ENCODE data around the gene ARHGAP10. TPM values are rescaled to one million over a fixed set of nuclear protein-coding genes. Genes with fewer than 3 reads are reported as not detected.
A peak's percentile ranks its signal among the peaks of the same experiment; 100 is the strongest.

The ARHGAP10 gene
- total RNA-seq, 1 donor: 4.8 TPM

GRCh38 chr4:147846318-147847155 is 114.6 kb downstream of the ARHGAP10 start:
- DNase-seq (ENCODE audit: low read depth in 2 of 3, low spot score in 2 of 3): no peak

DNA sequence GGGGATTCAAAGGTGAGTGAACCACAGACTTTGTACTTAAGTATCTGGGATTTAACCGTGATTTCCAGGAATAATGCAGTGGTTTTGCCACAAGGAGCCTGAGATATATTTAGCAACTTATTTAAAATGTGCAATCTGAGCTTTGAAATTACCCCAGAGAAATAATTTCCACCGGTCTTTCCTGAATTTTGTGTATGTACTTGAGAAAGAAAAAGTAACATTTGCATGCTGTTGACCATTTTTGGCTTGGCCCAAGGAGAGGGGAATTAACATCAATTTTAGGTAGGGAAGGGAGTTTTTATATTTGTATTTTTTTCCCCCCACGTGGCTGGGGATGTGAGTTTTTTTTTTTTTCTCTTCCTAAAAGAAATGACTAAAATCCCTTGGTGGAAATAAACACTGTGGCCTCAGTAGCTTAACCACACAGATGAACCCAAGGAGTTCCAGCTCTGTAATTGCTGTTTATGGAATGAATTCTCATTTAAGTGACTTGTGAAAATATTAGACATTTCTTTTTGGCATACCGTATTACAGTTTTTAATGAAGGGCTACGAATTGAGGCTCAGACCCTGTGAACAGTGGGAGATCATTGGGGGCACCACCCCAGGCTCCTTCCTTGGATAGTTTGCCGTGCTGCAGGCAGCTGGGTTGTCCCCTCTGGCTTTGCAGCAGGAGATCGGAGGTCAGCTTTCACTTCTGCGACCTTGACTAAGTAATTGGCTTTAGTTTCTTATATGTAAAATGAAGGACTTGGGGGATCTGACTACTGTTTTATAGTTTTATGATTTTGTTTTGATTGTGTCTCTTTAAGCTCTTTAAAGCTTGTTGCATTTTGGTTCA is 116.1 kb downstream of the ARHGAP10 start:
- DNase-seq (ENCODE audit: low read depth in 2 of 3, low spot score in 2 of 3): no peak

DNA sequence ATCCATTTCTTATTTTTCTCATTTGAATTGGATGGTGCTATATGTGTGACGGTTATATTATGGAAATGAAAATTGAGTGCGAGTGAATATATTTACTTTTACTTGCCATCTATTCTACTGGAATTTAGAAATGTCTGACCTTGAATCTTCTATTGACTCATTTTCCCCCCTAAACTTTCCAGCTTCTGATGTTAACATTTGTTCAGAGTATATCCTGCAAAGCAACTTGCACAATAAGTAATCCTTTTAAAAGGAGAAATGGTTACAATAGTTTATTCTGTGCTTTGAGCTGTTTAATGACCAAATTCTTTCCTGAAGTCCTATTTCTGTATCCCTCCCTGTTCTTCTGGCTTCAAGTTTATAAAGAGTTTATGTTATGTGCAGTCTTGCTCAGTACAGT is 116.7 kb downstream of the ARHGAP10 start:
- DNase-seq (ENCODE audit: low read depth in 2 of 3, low spot score in 2 of 3): no peak

- no peak for DNase-seq (ENCODE audit: low read depth in 2 of 3, low spot score in 2 of 3)
Measured at GRCh38 chr4:147851135-147851534, 119.2 kb downstream of the ARHGAP10 start.

DNA sequence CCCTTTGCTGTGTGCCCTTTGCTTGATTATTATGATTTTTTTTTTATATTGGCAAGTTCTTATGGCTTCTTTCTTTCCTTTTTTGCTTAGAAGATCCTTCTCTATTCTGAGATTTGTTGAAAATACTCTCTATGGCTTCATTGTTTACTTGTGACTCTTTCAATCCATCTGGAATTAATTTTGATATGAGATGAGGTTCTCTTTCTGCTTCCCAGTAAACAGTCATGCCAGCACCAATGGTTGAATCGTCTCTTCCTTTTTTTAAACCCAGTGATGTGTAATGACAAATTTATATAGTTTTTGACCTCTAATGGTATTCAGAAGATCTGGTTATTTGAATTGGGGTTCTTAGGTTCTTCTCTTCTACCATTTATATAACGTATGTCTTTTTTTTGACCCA is 121.8 kb downstream of the ARHGAP10 start:
- no peak for DNase-seq (ENCODE audit: low read depth in 2 of 3, low spot score in 2 of 3)

DNA sequence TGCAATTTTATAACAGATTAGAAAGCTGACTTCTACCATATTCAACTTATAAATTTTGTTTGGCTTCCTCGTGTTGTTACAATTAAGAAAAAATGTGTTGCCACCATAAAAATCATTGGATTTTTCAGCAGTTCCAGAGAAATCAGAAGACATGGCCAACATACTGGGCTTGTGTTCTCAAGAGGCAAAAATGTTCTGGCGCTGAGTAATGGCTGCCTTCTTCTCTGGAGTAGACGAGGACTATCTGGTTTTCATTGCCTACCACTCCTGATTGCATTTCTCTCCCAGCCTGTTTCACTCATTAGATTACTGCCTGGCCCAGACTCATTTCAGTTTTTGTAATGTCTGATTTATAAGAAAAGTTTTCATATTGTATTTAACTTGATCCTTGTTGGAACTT is 122.3 kb downstream of the ARHGAP10 start:
- no peak for DNase-seq (ENCODE audit: low read depth in 2 of 3, low spot score in 2 of 3)

- no peak for DNase-seq (ENCODE audit: low read depth in 2 of 3, low spot score in 2 of 3)
Measured at GRCh38 chr4:147855571-147856009, 123.7 kb downstream of the ARHGAP10 start.

DNA sequence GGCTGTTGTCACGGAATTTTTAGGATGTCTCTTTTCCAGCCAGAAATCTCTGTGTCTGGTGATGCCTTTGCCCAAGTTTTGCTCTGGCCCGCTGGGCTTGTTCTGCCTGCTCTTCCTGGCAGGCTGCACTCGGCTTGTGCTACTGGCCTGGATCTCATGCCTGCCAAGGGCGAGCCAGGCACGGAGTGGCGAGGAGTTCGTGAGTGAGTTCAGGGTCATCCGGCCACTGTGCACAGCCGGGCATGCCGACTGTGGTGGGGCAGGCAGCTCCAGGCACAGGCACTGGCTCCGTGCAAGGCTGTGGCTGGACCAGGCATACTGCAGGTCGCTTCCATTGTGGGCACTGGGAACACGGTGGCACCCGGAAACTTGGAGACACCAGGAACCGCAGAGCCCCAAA is 129.1 kb downstream of the ARHGAP10 start:
- no peak for DNase-seq (ENCODE audit: low read depth in 2 of 3, low spot score in 2 of 3)

DNA sequence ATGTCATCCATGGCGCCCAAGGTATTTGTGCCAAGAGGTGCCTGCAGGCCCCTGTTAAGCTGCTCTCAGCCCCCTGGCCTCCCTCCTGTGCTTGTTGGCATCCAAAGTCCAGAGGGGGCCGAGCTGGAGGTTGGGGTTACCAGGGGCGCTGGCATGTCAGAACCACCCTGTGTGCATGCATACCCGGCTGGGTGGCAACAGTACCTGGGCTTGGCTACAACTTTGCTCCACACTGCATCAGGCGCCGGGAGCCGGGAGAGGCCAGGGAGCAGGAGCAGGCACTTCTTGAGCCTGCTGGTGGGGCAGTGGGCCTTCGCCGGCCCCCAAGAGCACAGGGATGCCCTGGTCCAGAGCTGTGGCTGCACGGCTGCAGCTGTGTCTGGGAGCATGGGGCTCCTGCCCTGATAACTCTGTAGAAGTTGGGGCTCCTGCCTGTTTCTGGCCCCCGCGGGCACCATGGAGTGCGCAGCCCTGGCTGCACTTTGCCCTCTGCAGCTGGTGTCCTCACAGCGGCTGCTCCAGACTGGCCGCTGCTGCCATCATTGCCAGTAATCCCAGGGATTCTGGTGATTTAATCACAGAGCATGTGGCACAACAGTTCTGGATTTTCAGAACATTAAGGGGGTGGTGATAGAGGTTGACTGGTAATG is 130.3 kb downstream of the ARHGAP10 start:
- DNase-seq (ENCODE audit: low read depth in 2 of 3, low spot score in 2 of 3): no peak

- DNase-seq (ENCODE audit: low read depth in 2 of 3, low spot score in 2 of 3): peak in 2 of 3 donors; percentile 22 to 31
Measured at GRCh38 chr4:147863111-147863747, 131.3 kb downstream of the ARHGAP10 start.

- no peak for DNase-seq (ENCODE audit: low read depth in 2 of 3, low spot score in 2 of 3)
Measured at GRCh38 chr4:147863808-147864472, 132.1 kb downstream of the ARHGAP10 start.

DNA sequence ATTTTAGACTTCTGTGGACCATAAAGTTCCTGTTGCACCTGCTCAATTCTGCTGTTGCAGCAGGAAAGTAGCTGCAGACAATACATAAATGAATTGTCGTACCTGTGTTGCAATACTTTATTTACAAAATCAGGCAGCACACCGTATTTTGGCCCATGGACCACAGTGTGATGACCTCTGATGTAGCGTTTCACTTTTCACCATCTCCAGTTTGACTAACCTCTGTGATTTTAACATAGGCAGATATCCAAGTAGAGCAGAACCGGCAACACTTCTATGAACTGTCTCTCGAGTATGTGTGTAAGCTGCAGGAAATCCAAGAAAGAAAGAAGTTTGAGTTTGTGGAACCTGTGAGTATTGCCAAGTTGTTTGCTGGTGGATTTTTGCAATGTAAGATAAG is 132.7 kb downstream of the ARHGAP10 start:
- no peak for DNase-seq (ENCODE audit: low read depth in 2 of 3, low spot score in 2 of 3)

- no peak for DNase-seq (ENCODE audit: low read depth in 2 of 3, low spot score in 2 of 3)
Measured at GRCh38 chr4:147865926-147866325, 134.0 kb downstream of the ARHGAP10 start.

- DNase-seq (ENCODE audit: low read depth in 2 of 3, low spot score in 2 of 3): peak; percentile 80 to 96 (median 88)
Measured at GRCh38 chr4:147866532-147867271, 134.8 kb downstream of the ARHGAP10 start.

- DNase-seq (ENCODE audit: low read depth in 2 of 3, low spot score in 2 of 3): no peak
Measured at GRCh38 chr4:147874109-147874508, 142.2 kb downstream of the ARHGAP10 start.

DNA sequence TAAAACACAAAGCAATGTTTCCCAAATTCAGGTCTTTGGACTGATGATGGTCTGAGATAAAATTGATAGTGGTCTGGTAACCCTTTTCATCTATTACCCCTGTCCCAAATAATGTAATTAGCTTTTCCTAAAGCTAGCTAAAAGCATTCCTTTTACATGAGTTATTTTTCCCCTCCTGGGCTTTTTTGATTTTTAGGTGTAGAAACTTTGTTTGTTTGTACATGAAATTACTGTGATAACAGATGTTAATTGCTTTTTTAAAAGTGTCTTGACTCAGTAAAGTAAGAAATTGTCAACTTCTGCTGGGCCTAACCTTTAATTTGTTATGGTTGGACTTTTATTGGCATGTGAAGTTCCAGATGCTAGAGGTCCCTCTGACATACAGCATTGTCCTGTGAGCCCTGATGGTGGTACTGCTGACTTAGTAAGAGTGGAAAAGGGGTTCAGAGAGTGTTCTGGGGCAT is 145.5 kb downstream of the ARHGAP10 start:
- no peak for DNase-seq (ENCODE audit: low read depth in 2 of 3, low spot score in 2 of 3)

DNA sequence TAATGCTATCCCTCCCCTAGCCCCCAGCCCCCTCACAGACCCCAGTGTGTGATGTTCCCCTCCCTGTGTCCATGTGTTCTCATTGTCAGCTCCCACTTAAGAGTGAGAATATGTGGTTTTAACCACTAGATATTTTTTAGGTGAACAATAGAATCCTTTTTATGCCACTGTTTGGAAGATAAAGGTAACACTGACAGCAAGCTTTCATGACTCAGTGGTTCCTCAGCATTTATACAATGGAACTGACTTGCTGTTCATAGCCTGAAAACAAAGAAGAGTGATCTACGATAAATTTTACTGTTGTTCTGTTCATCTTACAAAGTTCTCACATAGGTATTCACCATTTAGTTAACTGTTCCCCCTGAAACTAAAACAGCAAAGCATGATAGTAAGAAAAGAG is 147.8 kb downstream of the ARHGAP10 start:
- no peak for DNase-seq (ENCODE audit: low read depth in 2 of 3, low spot score in 2 of 3)

- no peak for DNase-seq (ENCODE audit: low read depth in 2 of 3, low spot score in 2 of 3)
Measured at GRCh38 chr4:147880511-147880910, 148.6 kb downstream of the ARHGAP10 start.

- DNase-seq (ENCODE audit: low read depth in 2 of 3, low spot score in 2 of 3): no peak
Measured at GRCh38 chr4:147884536-147884935, 152.6 kb downstream of the ARHGAP10 start.

Measured in hematopoietic multipotent progenitor cell (in vitro differentiated cells).